ENCODE results near the gene TAF1C.
A peak's percentile ranks its signal among the peaks of the same experiment; 100 is the strongest.

Gene TAF1C

GRCh38 chr16:84144859-84145639 is 41.8 kb downstream of the TAF1C start, which contains the start of the genes DNAAF1 and HSDL1:
Gene DNAAF1, plus strand, starts transcription at chr16:84145308. Its CDS starts 133 bp downstream, at chr16:84145441.
Gene HSDL1, minus strand, starts transcription at chr16:84145177. Its CDS starts 13,856 bp downstream, at chr16:84131321.
- Histone ChIP-seq H3K27me3 (replicated peaks; ENCODE audit: control insufficient read depth, insufficient read depth, low read length) (peaks cover 11% of the 10 kb centered on the region), H3K4me3 (ENCODE audit: low read length) (peak within 1 kb of the TSS; percentile 93), H3K9me3 (ENCODE audit: control insufficient read depth, low read length) (no peaks in the 10 kb centered on the region), H3K36me3 (ENCODE audit: control insufficient read depth, insufficient read depth, low read length, severe bottlenecking) (no peaks in the 10 kb centered on the region), H3K9ac (ENCODE audit: low read length) (peak within 1 kb of the TSS; percentile 88), H3K4me1 (ENCODE audit: control insufficient read depth, insufficient read depth, low read length) (peaks cover 4% of the 10 kb centered on the region)
- peak; percentile 96 for DNase-seq (ENCODE audit: low read depth)

- Histone ChIP-seq H3K4me1 (ENCODE audit: control insufficient read depth, insufficient read depth, low read length) (peaks cover 6% of the 10 kb centered on the region), H3K27me3 (replicated peaks; ENCODE audit: control insufficient read depth, insufficient read depth, low read length) (peaks cover 10% of the 10 kb centered on the region), H3K4me3 (ENCODE audit: low read length) (peak overlapping the region; percentile 93), H3K9me3 (ENCODE audit: control insufficient read depth, low read length) (no peaks in the 10 kb centered on the region), H3K36me3 (ENCODE audit: control insufficient read depth, insufficient read depth, low read length, severe bottlenecking) (no peaks in the 10 kb centered on the region), H3K9ac (ENCODE audit: low read length) (peak overlapping the region; percentile 88)
- peak; percentile 59 for DNase-seq (ENCODE audit: low read depth)
Measured at GRCh38 chr16:84144209-84144858, 42.5 kb downstream of the TAF1C start.

- Histone ChIP-seq H3K27me3 (replicated peaks; ENCODE audit: control insufficient read depth, insufficient read depth, low read length) (peaks cover 10% of the 10 kb centered on the region), H3K9ac (ENCODE audit: low read length) (peak overlapping the region; percentile 88), H3K4me3 (ENCODE audit: low read length) (peak overlapping the region; percentile 93), H3K9me3 (ENCODE audit: control insufficient read depth, low read length) (no peaks in the 10 kb centered on the region), H3K36me3 (ENCODE audit: control insufficient read depth, insufficient read depth, low read length, severe bottlenecking) (no peaks in the 10 kb centered on the region), H3K4me1 (ENCODE audit: control insufficient read depth, insufficient read depth, low read length) (peaks cover 10% of the 10 kb centered on the region)
- DNase-seq (ENCODE audit: low read depth) = peak; percentile 29
Measured at GRCh38 chr16:84143784-84144199, 43.1 kb downstream of the TAF1C start.

- H3K9me3 ChIP-seq (ENCODE audit: control insufficient read depth, low read length) = no peaks in the 10 kb centered on the region
- H3K36me3 ChIP-seq (ENCODE audit: control insufficient read depth, insufficient read depth, low read length, severe bottlenecking) = no peaks in the 10 kb centered on the region
- no peak for DNase-seq (ENCODE audit: low read depth)
- H3K27me3 ChIP-seq (replicated peaks; ENCODE audit: control insufficient read depth, insufficient read depth, low read length) = peaks cover 10% of the 10 kb centered on the region
- no peak overlapping the region for H3K9ac ChIP-seq (ENCODE audit: low read length)
- peaks cover 14% of the 10 kb centered on the region for H3K4me1 ChIP-seq (ENCODE audit: control insufficient read depth, insufficient read depth, low read length)
- H3K4me3 ChIP-seq (ENCODE audit: low read length) = no peak overlapping the region
Measured at GRCh38 chr16:84143081-84143480, 43.8 kb downstream of the TAF1C start.

GRCh38 chr16:84141143-84141670 is 45.6 kb downstream of the TAF1C start:
- no peak overlapping the region for H3K4me3 ChIP-seq (ENCODE audit: low read length)
- peaks cover 2% of the 10 kb centered on the region for H3K27me3 ChIP-seq (replicated peaks; ENCODE audit: control insufficient read depth, insufficient read depth, low read length)
- peaks cover 14% of the 10 kb centered on the region for H3K4me1 ChIP-seq (ENCODE audit: control insufficient read depth, insufficient read depth, low read length)
- no peak overlapping the region for H3K9ac ChIP-seq (ENCODE audit: low read length)
- H3K36me3 ChIP-seq (ENCODE audit: control insufficient read depth, insufficient read depth, low read length, severe bottlenecking) = no peaks in the 10 kb centered on the region
- no peaks in the 10 kb centered on the region for H3K9me3 ChIP-seq (ENCODE audit: control insufficient read depth, low read length)
- no peak for DNase-seq (ENCODE audit: low read depth)

- H3K9ac ChIP-seq (ENCODE audit: low read length) = no peak overlapping the region
- H3K4me3 ChIP-seq (ENCODE audit: low read length) = no peak overlapping the region
- no peak for DNase-seq (ENCODE audit: low read depth)
- H3K9me3 ChIP-seq (ENCODE audit: control insufficient read depth, low read length) = no peaks in the 10 kb centered on the region
- H3K4me1 ChIP-seq (ENCODE audit: control insufficient read depth, insufficient read depth, low read length) = peaks cover 14% of the 10 kb centered on the region
- no peaks in the 10 kb centered on the region for H3K27me3 ChIP-seq (replicated peaks; ENCODE audit: control insufficient read depth, insufficient read depth, low read length)
- H3K36me3 ChIP-seq (ENCODE audit: control insufficient read depth, insufficient read depth, low read length, severe bottlenecking) = no peaks in the 10 kb centered on the region
Measured at GRCh38 chr16:84139628-84140258, 47.1 kb downstream of the TAF1C start.

- H3K27me3 ChIP-seq (replicated peaks; ENCODE audit: control insufficient read depth, insufficient read depth, low read length) = no peaks in the 10 kb centered on the region
- no peaks in the 10 kb centered on the region for H3K36me3 ChIP-seq (ENCODE audit: control insufficient read depth, insufficient read depth, low read length, severe bottlenecking)
- H3K4me3 ChIP-seq (ENCODE audit: low read length) = no peak overlapping the region
- peaks cover 11% of the 10 kb centered on the region for H3K4me1 ChIP-seq (ENCODE audit: control insufficient read depth, insufficient read depth, low read length)
- H3K9ac ChIP-seq (ENCODE audit: low read length) = no peak overlapping the region
- no peaks in the 10 kb centered on the region for H3K9me3 ChIP-seq (ENCODE audit: control insufficient read depth, low read length)
- DNase-seq (ENCODE audit: low read depth) = peak; percentile 56
Measured at GRCh38 chr16:84138824-84139627, 47.8 kb downstream of the TAF1C start.

- H3K4me3 ChIP-seq (ENCODE audit: low read length) = no peak overlapping the region
- no peaks in the 10 kb centered on the region for H3K9me3 ChIP-seq (ENCODE audit: control insufficient read depth, low read length)
- no peaks in the 10 kb centered on the region for H3K36me3 ChIP-seq (ENCODE audit: control insufficient read depth, insufficient read depth, low read length, severe bottlenecking)
- H3K4me1 ChIP-seq (ENCODE audit: control insufficient read depth, insufficient read depth, low read length) = peaks cover 10% of the 10 kb centered on the region
- no peaks in the 10 kb centered on the region for H3K27me3 ChIP-seq (replicated peaks; ENCODE audit: control insufficient read depth, insufficient read depth, low read length)
- DNase-seq (ENCODE audit: low read depth) = no peak
- H3K9ac ChIP-seq (ENCODE audit: low read length) = no peak overlapping the region
Measured at GRCh38 chr16:84138500-84138823, 48.4 kb downstream of the TAF1C start.

GRCh38 chr16:84137769-84138357 is 49.0 kb downstream of the TAF1C start:
- no peak overlapping the region for H3K4me3 ChIP-seq (ENCODE audit: low read length)
- peaks cover 10% of the 10 kb centered on the region for H3K4me1 ChIP-seq (ENCODE audit: control insufficient read depth, insufficient read depth, low read length)
- no peaks in the 10 kb centered on the region for H3K36me3 ChIP-seq (ENCODE audit: control insufficient read depth, insufficient read depth, low read length, severe bottlenecking)
- H3K9ac ChIP-seq (ENCODE audit: low read length) = no peak overlapping the region
- no peaks in the 10 kb centered on the region for H3K9me3 ChIP-seq (ENCODE audit: control insufficient read depth, low read length)
- no peak for DNase-seq (ENCODE audit: low read depth)
- H3K27me3 ChIP-seq (replicated peaks; ENCODE audit: control insufficient read depth, insufficient read depth, low read length) = no peaks in the 10 kb centered on the region

GRCh38 chr16:84137287-84137686 is 49.6 kb downstream of the TAF1C start:
- Histone ChIP-seq H3K4me3 (ENCODE audit: low read length) (no peak overlapping the region), H3K9ac (ENCODE audit: low read length) (no peak overlapping the region), H3K4me1 (ENCODE audit: control insufficient read depth, insufficient read depth, low read length) (peaks cover 10% of the 10 kb centered on the region), H3K27me3 (replicated peaks; ENCODE audit: control insufficient read depth, insufficient read depth, low read length) (no peaks in the 10 kb centered on the region), H3K36me3 (ENCODE audit: control insufficient read depth, insufficient read depth, low read length, severe bottlenecking) (no peaks in the 10 kb centered on the region), H3K9me3 (ENCODE audit: control insufficient read depth, low read length) (no peaks in the 10 kb centered on the region)
- DNase-seq (ENCODE audit: low read depth) = no peak

Data from adipocyte (in vitro differentiated cells).